Liver (tissue), 3 donors: Measurements from ENCODE around the gene ZNF492.

Experiments
- EGR1 ChIP-seq, 2 donors: IDR thresholded peaks; 2 replicates each; pipeline ENCODE4 v1.6.1; 2016 to 2018; ENCODE audit warnings: antibody characterized with exemption in 2 of 2, low read depth in 2 of 2
- GABPA ChIP-seq, 2 donors: IDR thresholded peaks in 1 of 2; conservative IDR thresholded peaks in 1 of 2; 2 replicates each; pipeline ENCODE4 v1.6.1; 2016; ENCODE audit warnings: antibody characterized with exemption in 2 of 2, mild to moderate bottlenecking in 1 of 2, moderate library complexity in 1 of 2
- RAD21 ChIP-seq, 2 donors: IDR thresholded peaks; 2 replicates each; pipeline ENCODE4 v1.6.1; 2016; ENCODE audit warnings: antibody characterized with exemption in 2 of 2, mild to moderate bottlenecking in 2 of 2
- TAF1 ChIP-seq: conservative IDR thresholded peaks from 2 replicates; pipeline ENCODE4 v1.6.1; 2016; ENCODE audit warnings: antibody characterized with exemption, mild to moderate bottlenecking
- YY1 ChIP-seq: IDR thresholded peaks from 2 replicates; pipeline ENCODE4 v1.6.1; 2016; ENCODE audit warnings: antibody characterized with exemption, mild to moderate bottlenecking
- TF ChIP-seq, protein P1 (sequence below): fragments of 150-350 bp; IDR thresholded peaks from 2 replicates; pipeline ENCODE4 v1.5.1; 2017; ENCODE audit warnings: improper control_type of control experiment, low read depth, low read length; ENCODE audit not compliant: missing input control
- TF ChIP-seq, protein P2 (sequence below): IDR thresholded peaks from 2 replicates; pipeline ENCODE4 v1.6.1; 2016; ENCODE audit warnings: antibody characterized with exemption
- TF ChIP-seq, protein P3 (sequence below): IDR thresholded peaks from 2 replicates; pipeline ENCODE4 v1.6.1; 2016; ENCODE audit warnings: antibody characterized with exemption, mild to moderate bottlenecking
- donor health status: healthy.
- donor health status: healthy.

DNA sequence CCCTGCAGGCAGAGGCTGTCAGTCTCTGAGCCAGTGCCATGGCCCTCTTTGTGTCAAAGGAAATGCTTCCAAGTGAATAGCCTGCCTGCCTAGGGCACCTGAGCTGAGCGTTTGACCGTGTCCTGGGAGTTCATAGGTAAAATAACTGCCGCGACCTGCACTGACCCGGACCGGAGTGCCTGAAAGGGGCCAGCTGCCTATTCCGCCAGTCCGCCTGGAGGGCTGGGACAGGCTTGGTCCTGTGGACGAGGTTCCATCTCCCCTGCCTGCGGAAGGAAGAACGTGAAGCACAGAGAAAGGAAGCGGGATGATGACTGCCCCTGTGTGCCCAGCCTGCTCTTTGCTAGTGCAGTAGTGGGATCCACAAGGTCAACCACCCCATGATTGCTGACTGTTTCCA lies 17.5 kb upstream of the ZNF492 start:
- TF ChIP-seq, protein P1, sequence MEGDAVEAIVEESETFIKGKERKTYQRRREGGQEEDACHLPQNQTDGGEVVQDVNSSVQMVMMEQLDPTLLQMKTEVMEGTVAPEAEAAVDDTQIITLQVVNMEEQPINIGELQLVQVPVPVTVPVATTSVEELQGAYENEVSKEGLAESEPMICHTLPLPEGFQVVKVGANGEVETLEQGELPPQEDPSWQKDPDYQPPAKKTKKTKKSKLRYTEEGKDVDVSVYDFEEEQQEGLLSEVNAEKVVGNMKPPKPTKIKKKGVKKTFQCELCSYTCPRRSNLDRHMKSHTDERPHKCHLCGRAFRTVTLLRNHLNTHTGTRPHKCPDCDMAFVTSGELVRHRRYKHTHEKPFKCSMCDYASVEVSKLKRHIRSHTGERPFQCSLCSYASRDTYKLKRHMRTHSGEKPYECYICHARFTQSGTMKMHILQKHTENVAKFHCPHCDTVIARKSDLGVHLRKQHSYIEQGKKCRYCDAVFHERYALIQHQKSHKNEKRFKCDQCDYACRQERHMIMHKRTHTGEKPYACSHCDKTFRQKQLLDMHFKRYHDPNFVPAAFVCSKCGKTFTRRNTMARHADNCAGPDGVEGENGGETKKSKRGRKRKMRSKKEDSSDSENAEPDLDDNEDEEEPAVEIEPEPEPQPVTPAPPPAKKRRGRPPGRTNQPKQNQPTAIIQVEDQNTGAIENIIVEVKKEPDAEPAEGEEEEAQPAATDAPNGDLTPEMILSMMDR: no peak
- TF ChIP-seq GABPA (IDR thresholded peaks at IDR 0.05 in 1 of 2, conservative IDR thresholded peaks at IDR 0.05 in 1 of 2) (no peak), RAD21 (IDR thresholded peaks at IDR 0.05) (no peak), EGR1 (IDR thresholded peaks at IDR 0.05; ENCODE audit: low read depth in 2 of 2) (no peak), TAF1 (no peak), YY1 (no peak)
- TF ChIP-seq, protein P2, sequence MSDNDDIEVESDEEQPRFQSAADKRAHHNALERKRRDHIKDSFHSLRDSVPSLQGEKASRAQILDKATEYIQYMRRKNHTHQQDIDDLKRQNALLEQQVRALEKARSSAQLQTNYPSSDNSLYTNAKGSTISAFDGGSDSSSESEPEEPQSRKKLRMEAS: no peak
- TF ChIP-seq, protein P3, sequence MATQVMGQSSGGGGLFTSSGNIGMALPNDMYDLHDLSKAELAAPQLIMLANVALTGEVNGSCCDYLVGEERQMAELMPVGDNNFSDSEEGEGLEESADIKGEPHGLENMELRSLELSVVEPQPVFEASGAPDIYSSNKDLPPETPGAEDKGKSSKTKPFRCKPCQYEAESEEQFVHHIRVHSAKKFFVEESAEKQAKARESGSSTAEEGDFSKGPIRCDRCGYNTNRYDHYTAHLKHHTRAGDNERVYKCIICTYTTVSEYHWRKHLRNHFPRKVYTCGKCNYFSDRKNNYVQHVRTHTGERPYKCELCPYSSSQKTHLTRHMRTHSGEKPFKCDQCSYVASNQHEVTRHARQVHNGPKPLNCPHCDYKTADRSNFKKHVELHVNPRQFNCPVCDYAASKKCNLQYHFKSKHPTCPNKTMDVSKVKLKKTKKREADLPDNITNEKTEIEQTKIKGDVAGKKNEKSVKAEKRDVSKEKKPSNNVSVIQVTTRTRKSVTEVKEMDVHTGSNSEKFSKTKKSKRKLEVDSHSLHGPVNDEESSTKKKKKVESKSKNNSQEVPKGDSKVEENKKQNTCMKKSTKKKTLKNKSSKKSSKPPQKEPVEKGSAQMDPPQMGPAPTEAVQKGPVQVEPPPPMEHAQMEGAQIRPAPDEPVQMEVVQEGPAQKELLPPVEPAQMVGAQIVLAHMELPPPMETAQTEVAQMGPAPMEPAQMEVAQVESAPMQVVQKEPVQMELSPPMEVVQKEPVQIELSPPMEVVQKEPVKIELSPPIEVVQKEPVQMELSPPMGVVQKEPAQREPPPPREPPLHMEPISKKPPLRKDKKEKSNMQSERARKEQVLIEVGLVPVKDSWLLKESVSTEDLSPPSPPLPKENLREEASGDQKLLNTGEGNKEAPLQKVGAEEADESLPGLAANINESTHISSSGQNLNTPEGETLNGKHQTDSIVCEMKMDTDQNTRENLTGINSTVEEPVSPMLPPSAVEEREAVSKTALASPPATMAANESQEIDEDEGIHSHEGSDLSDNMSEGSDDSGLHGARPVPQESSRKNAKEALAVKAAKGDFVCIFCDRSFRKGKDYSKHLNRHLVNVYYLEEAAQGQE: no peak
